ENCODE results near the gene THBS2.
"Not testable (repeated sequence)": the region's sequence is repeated elsewhere in the genome, so short reads cannot be mapped to it uniquely, and the experiment has no call there.

The THBS2 gene

GRCh38 chr6:169271877-169272216, 18.2 kb upstream of the THBS2 start:
- no peak for DNase-seq (ENCODE audit: low spot score)

- no peak for DNase-seq (ENCODE audit: low spot score)
These were observed 17.7 kb upstream of the THBS2 start for GRCh38 chr6:169271158-169271876.

- not testable (repeated sequence) for DNase-seq (ENCODE audit: low spot score)
These were observed 16.4 kb upstream of the THBS2 start for GRCh38 chr6:169270077-169270380.

GRCh38 chr6:169269180-169270076, 15.8 kb upstream of the THBS2 start:
- DNase-seq (ENCODE audit: low spot score) = no peak

- DNase-seq (ENCODE audit: low spot score) = no peak
These were observed 14.6 kb upstream of the THBS2 start for GRCh38 chr6:169268276-169268675.

GRCh38 chr6:169266746-169267591, 13.3 kb upstream of the THBS2 start:
- DNase-seq (ENCODE audit: low spot score) = no peak

- DNase-seq (ENCODE audit: low spot score) = no peak
These were observed 12.6 kb upstream of the THBS2 start for GRCh38 chr6:169266261-169266660.

GRCh38 chr6:169265486-169266131, 12.0 kb upstream of the THBS2 start:
- no peak for DNase-seq (ENCODE audit: low spot score)

- DNase-seq (ENCODE audit: low spot score) = no peak
These were observed 10.4 kb upstream of the THBS2 start for GRCh38 chr6:169263836-169264608.

GRCh38 chr6:169263374-169263773, 9.7 kb upstream of the THBS2 start:
- DNase-seq (ENCODE audit: low spot score) = no peak

- not testable (repeated sequence) for DNase-seq (ENCODE audit: low spot score)
These were observed 9.0 kb upstream of the THBS2 start for GRCh38 chr6:169262602-169263001.

GRCh38 chr6:169256518-169256917, 2.9 kb upstream of the THBS2 start:
- DNase-seq (ENCODE audit: low spot score) = no peak

- DNase-seq (ENCODE audit: low spot score) = no peak
These were observed 2.4 kb upstream of the THBS2 start for GRCh38 chr6:169256061-169256460.

- DNase-seq (ENCODE audit: low spot score) = no peak
These were observed 2.0 kb upstream of the THBS2 start for GRCh38 chr6:169255643-169256042.

- DNase-seq (ENCODE audit: low spot score) = no peak
These were observed 1.0 kb upstream of the THBS2 start for GRCh38 chr6:169254456-169255316.

- no peak for DNase-seq (ENCODE audit: low spot score)
These were observed 999 bp downstream of the THBS2 start for GRCh38 chr6:169252505-169253189.

GRCh38 chr6:169251822-169252504, 1.7 kb downstream of the THBS2 start:
- no peak for DNase-seq (ENCODE audit: low spot score)

- no peak for DNase-seq (ENCODE audit: low spot score)
These were observed 2.3 kb downstream of the THBS2 start for GRCh38 chr6:169251371-169251802.

- peak; percentile 41 for DNase-seq (ENCODE audit: low spot score)
These were observed 3.0 kb downstream of the THBS2 start for GRCh38 chr6:169250660-169251059.

All from SW480 (cell line).